ENCODE measurements around the gene CDK7. TPM values are rescaled to one million over a fixed set of nuclear protein-coding genes. Genes with fewer than 3 reads are reported as not detected.

CDK7 gene
- total RNA-seq, 2 experiments from 2014 or later: 40.6 to 46.2 TPM

DNA sequence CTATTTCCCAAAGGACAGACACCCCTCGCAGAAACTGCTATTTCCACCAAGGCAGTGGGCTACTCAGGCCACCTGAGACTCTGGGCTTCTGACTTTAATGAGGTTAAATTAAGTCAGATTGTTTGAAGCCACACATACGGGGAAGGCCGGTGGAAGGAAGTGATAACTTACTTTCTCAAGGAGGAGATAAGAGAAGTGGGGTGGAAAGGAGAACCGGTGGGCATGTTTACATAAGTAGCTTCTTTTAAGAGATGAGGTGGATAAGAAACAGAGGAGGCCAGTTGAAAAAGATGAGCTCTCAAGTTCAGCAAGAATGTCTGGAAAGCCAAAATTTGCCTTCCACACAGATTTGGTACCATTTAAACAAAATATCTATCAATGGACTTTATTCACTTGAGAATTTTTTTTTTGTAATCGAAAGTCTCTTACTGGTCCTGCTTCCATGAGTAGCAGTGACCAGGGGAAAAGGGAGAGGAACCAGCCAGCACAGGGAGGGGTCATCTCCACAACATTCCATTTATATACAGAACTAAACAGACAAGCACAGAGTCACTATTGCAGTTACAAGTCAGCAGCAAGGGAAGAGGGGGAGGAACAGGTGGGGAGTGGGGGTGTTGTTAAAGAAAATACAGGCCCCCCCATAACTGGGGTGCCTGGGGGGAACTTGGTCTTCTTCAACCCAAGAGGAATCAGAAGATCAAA is 77.9 kb downstream of the CDK7 start:
- DNase-seq: no peak
- ATAC-seq: no peak
- Mint-ChIP-seq H3K27me3 (no peaks in the 10 kb centered on the region), H3K36me3 (ENCODE audit: low read depth) (peaks cover 46% of the 10 kb centered on the region), H3K4me3 (no peak overlapping the region), H3K9me3 (peaks cover 2% of the 10 kb centered on the region), H3K4me1 (ENCODE audit: low read depth) (peaks cover 3% of the 10 kb centered on the region), H3K27ac (no peak overlapping the region)
- intact Hi-C loops (cut with micrococcal nuclease): no loop called here
- CTCF ChIA-PET: interaction anchor here (0.6 kb wide), 1 partner anchor 46 kb away, joined by 3 read pairs; no protein-coding TSS in a partner anchor
- TF ChIP-seq, protein P1, sequence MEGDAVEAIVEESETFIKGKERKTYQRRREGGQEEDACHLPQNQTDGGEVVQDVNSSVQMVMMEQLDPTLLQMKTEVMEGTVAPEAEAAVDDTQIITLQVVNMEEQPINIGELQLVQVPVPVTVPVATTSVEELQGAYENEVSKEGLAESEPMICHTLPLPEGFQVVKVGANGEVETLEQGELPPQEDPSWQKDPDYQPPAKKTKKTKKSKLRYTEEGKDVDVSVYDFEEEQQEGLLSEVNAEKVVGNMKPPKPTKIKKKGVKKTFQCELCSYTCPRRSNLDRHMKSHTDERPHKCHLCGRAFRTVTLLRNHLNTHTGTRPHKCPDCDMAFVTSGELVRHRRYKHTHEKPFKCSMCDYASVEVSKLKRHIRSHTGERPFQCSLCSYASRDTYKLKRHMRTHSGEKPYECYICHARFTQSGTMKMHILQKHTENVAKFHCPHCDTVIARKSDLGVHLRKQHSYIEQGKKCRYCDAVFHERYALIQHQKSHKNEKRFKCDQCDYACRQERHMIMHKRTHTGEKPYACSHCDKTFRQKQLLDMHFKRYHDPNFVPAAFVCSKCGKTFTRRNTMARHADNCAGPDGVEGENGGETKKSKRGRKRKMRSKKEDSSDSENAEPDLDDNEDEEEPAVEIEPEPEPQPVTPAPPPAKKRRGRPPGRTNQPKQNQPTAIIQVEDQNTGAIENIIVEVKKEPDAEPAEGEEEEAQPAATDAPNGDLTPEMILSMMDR (IDR thresholded peaks at IDR 0.05): no peak
- POLR2A ChIA-PET: interaction anchor here (1.1 kb wide), 1 partner anchor 9 kb away, joined by 3 read pairs; no protein-coding TSS in a partner anchor

DNA sequence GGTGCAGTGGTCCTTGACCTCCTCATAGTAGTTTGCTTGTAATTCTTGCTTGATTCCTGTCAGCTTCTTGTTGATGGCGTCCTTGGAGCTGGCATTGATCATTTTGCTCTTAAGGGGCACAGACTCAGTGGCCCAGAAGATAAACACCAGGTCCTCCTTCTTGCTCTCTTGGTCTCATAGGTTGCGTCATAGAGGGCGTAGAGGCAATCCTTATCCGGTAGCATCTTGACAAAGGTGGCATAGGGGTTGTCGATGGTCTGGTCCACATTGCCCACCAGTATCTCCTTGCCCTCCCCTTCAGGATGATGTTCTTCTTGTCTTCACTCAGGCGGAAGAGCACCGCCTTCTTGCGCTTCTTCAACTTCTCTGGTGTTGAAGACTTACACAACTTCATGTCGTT is 78.7 kb downstream of the CDK7 start:
- peaks cover 1% of the 10 kb centered on the region for H3K4me1 Mint-ChIP-seq (ENCODE audit: low read depth)
- DNase-seq: no peak
- intact Hi-C loops (cut with micrococcal nuclease): no loop called here
- H3K36me3 Mint-ChIP-seq (ENCODE audit: low read depth): peaks cover 40% of the 10 kb centered on the region
- no peaks in the 10 kb centered on the region for H3K27me3 Mint-ChIP-seq
- no peak for ATAC-seq
- TF ChIP-seq, protein P1 (IDR thresholded peaks at IDR 0.05): no peak
- peaks cover 2% of the 10 kb centered on the region for H3K9me3 Mint-ChIP-seq
- ChIA-PET POLR2A (no interaction called here), CTCF (no interaction called here)
- no peak overlapping the region for H3K4me3 Mint-ChIP-seq
- no peak overlapping the region for H3K27ac Mint-ChIP-seq

DNA sequence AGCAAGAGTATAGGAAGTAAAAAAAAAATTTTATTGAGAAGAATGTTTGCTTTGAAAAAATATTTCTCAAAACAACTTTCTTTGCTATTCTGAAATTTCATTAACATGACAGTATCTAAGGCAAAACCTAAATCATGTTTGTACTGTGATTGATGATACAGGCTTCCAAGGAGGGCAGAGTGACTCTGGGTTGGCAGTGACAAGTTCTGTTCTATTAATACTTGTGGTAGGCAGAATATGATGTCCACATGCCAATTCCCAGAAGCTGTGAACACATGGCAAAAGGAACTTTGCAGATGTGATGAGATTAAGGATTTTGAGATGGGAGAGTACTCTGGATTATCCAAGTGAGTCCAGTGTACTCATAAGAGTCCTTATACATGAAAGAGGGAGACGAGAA is 81.3 kb downstream of the CDK7 start:
- Mint-ChIP-seq H3K4me3 (no peak overlapping the region), H3K27ac (no peak overlapping the region), H3K27me3 (no peaks in the 10 kb centered on the region), H3K36me3 (ENCODE audit: low read depth) (peaks cover 25% of the 10 kb centered on the region), H3K9me3 (no peaks in the 10 kb centered on the region), H3K4me1 (ENCODE audit: low read depth) (no peaks in the 10 kb centered on the region)
- ChIA-PET POLR2A (no interaction called here), CTCF (no interaction called here)
- ATAC-seq (no peak), DNase-seq (no peak)
- intact Hi-C loops (cut with micrococcal nuclease): no loop called here
- TF ChIP-seq, protein P1 (IDR thresholded peaks at IDR 0.05): no peak

DNA sequence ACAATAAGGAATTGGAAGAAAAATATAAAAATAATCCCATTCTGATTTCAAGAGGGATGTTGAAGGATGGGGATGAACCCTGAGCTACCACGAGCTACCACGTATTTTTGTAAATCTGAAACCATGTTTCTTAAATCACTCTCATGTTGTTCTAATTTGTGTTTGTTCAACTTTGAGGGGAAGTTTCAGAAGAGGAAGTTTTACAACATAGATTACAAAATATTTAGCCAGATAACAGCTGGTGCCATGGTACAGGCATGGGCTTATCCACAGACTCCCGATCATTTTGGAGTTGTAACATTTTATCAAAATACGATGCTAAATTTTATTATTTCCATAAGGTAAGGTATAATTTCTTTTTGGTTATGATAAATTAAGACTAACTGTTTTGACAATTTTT is 82.7 kb downstream of the CDK7 start:
- Mint-ChIP-seq H3K27me3 (no peaks in the 10 kb centered on the region), H3K4me1 (ENCODE audit: low read depth) (no peaks in the 10 kb centered on the region), H3K36me3 (ENCODE audit: low read depth) (peaks cover 21% of the 10 kb centered on the region), H3K9me3 (no peaks in the 10 kb centered on the region), H3K4me3 (no peak overlapping the region), H3K27ac (no peak overlapping the region)
- ChIA-PET POLR2A (no interaction called here), CTCF (no interaction called here)
- DNase-seq (no peak), ATAC-seq (no peak)
- TF ChIP-seq, protein P1 (IDR thresholded peaks at IDR 0.05): no peak
- intact Hi-C loops (cut with micrococcal nuclease): no loop called here

DNA sequence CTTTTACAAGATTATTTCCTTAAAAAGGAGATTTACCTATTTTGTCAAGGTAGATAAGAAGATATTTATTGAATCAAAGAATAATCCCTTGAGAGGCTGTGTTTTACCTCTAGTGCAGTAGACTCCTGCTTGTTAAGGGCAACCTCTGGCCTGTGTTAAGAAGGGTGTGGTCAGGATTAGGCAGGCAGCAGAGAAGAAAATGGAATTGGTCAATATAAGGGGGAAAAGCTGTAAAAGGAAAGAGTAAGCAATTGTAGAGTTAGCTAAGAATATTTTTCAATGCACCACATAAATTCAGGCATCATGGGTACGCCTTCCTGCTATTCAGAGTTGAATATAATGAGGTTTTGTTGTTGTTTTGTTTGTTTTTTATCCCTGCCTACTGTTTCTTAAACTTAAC is 91.7 kb downstream of the CDK7 start:
- H3K4me3 Mint-ChIP-seq: no peak overlapping the region
- H3K9me3 Mint-ChIP-seq: no peaks in the 10 kb centered on the region
- no peak overlapping the region for H3K27ac Mint-ChIP-seq
- ChIA-PET CTCF (interaction anchor here (1.1 to 1.9 kb wide), 2 partner anchors 8 to 16 kb away, joined by 3 to 4 read pairs; no protein-coding TSS in a partner anchor), POLR2A (no interaction called here)
- TF ChIP-seq, protein P1 (IDR thresholded peaks at IDR 0.05): no peak
- H3K36me3 Mint-ChIP-seq (ENCODE audit: low read depth): no peaks in the 10 kb centered on the region
- ATAC-seq (no peak), DNase-seq (no peak)
- H3K27me3 Mint-ChIP-seq: no peaks in the 10 kb centered on the region
- no peaks in the 10 kb centered on the region for H3K4me1 Mint-ChIP-seq (ENCODE audit: low read depth)
- intact Hi-C loops (cut with micrococcal nuclease): no loop called here

Other genes starting within 250 kb of the CDK7 start
- 10 to 100 TPM; 33.0 to 40.1 TPM for gene SLC30A5, start 140.9 kb upstream of the CDK7 start, total RNA-seq
- 100 to 1,000 TPM; 167 to 175 TPM for gene CCNB1, start 67.7 kb upstream of the CDK7 start, total RNA-seq
- 10 to 100 TPM; 97.0 to 98.6 TPM for gene CENPH, start 45.3 kb upstream of the CDK7 start, total RNA-seq
- gene CCDC125, start 97.9 kb downstream of the CDK7 start, total RNA-seq: 1 to 10 TPM; 8.3 to 9.1 TPM
- gene AK6, start 134.6 kb downstream of the CDK7 start, total RNA-seq: 100 to 1,000 TPM in 1 of 2 experiments, 10 to 100 TPM in 1; 95.7 to 107 TPM
- gene TAF9, start 134.6 kb downstream of the CDK7 start, total RNA-seq: 10 to 100 TPM; 68.8 to 70.6 TPM
- 10 to 100 TPM; 22.9 to 26.5 TPM for gene RAD17, start 134.9 kb downstream of the CDK7 start, total RNA-seq
- under 1 TPM; 0.29 to 0.60 TPM for gene MARVELD2, start 180.2 kb downstream of the CDK7 start, total RNA-seq